GM21526 (cell line): Measurements from ENCODE around the gene SMAD7.

Experiments used
- ATAC-seq: cut with Tn5 transposase; IDR thresholded peaks from one replicate; pipeline ENCODE4 v1.9.1; 2021; ENCODE audit warnings: moderate library complexity; ENCODE audit not compliant: unreplicated experiment, low FRiP score

Gene SMAD7

GRCh38 chr18:48932822-48933510, 17.8 kb downstream of the SMAD7 start:
- no peak for ATAC-seq

DNA sequence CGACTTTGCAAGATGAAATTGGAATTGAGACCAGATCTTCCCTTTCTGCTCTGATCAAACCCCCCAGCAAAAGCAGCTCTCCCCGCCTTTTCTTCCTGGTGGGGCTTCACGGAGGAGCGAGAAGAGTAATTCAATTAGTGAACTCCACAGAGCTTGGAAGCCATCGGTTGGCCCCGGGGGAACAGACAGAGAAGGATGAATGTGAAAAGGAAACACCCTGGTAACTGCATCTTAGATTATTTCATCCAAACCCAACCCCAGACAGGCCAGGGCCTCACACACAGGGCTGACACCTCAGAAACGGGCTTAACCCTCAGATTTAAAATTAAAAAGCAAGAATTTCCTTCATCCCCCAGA, 18.3 kb downstream of the SMAD7 start:
- no peak for ATAC-seq

GRCh38 chr18:48931680-48932461, 18.9 kb downstream of the SMAD7 start:
- no peak for ATAC-seq

- ATAC-seq: no peak
Measured at GRCh38 chr18:48930926-48931325, 19.8 kb downstream of the SMAD7 start.

- no peak for ATAC-seq
Measured at GRCh38 chr18:48929941-48930713, 20.6 kb downstream of the SMAD7 start.

- no peak for ATAC-seq
Measured at GRCh38 chr18:48929212-48929612, 21.6 kb downstream of the SMAD7 start.

GRCh38 chr18:48928787-48929186, 22.0 kb downstream of the SMAD7 start:
- peak; percentile 72 for ATAC-seq

DNA sequence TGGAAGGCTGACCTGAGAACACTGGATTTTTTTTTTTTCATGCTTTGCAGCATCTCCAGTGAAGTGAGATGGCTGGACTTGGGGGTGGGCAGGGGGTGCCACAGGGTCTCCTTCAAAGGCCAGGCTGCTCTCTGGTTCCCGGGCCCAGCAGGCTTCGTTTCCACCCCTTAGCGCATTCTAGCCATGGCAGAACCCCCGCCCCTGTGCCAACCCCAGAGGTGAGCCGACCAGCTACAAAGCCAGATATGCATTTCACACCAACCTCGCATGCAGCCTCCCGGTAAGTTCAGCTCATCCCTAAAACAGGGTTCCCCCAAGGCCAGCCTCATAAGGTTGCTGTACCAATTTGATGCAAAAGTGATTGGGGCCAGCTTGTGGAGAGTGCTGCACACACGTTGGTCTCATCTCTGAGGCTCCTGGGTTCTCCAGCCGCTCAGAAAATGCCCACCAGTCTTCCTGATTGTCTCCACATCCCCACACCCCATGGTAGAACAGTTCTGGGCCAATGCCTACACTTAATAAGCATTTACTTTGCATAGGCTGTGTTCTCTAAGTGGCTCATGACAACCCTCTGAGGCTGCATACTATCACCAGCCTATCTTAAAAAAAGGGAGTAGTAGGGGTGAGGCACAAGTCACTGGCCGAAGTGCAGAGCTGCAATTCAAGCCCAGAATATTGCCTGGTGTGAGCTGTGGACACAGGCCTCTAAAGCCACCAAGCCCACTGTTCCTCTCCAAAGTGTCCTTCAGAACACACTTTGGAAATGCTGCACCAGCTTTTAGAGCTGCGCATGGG, 23.3 kb downstream of the SMAD7 start:
- ATAC-seq: no peak

DNA sequence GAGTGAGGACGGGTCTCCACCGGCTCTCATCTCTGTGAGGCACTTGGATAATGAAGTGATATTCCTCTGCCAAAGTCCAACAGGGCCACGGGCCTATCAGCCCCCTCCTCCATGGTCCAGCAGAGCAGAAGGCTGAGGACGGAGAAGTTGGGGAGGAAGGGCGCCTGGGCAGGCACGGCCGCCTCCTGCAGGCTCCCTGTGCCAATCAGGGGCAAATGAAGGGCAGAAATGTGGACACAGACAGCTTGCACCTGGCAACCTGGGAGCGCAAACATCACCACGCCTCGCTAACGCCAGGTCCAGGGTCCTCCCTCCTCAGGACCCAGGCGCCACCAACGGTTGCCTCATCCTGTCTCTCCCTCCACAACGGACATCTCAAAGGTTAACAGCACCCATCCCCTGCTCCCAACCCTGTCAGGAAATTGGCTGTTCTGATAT, 24.3 kb downstream of the SMAD7 start:
- ATAC-seq: no peak

DNA sequence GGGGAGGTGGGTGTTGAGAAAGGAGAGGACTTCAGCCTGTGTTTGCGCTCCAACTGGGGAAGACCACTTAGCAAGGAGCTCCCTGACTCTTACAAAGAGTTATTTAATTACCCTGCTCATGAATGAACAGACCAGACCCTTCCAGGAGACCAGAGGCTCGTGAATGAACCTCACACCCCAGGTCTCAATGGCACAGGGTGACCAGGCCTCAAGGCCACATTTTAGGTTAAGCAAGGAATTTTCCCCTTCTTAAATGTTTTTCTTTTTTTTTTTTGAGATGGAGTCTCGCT, 25.3 kb downstream of the SMAD7 start:
- no peak for ATAC-seq

- no peak for ATAC-seq
Measured at GRCh38 chr18:48924630-48925490, 25.9 kb downstream of the SMAD7 start.

GRCh38 chr18:48923746-48924629, 26.8 kb downstream of the SMAD7 start:
- ATAC-seq: no peak

GRCh38 chr18:48922801-48923730, 27.7 kb downstream of the SMAD7 start:
- ATAC-seq: no peak

GRCh38 chr18:48922226-48922800, 28.5 kb downstream of the SMAD7 start:
- no peak for ATAC-seq

GRCh38 chr18:48921305-48922225, 29.2 kb downstream of the SMAD7 start:
- ATAC-seq: no peak

GRCh38 chr18:48920408-48921038, 30.2 kb downstream of the SMAD7 start:
- no peak for ATAC-seq
